ENCODE data around the gene OSBPL2.

Gene OSBPL2

DNA sequence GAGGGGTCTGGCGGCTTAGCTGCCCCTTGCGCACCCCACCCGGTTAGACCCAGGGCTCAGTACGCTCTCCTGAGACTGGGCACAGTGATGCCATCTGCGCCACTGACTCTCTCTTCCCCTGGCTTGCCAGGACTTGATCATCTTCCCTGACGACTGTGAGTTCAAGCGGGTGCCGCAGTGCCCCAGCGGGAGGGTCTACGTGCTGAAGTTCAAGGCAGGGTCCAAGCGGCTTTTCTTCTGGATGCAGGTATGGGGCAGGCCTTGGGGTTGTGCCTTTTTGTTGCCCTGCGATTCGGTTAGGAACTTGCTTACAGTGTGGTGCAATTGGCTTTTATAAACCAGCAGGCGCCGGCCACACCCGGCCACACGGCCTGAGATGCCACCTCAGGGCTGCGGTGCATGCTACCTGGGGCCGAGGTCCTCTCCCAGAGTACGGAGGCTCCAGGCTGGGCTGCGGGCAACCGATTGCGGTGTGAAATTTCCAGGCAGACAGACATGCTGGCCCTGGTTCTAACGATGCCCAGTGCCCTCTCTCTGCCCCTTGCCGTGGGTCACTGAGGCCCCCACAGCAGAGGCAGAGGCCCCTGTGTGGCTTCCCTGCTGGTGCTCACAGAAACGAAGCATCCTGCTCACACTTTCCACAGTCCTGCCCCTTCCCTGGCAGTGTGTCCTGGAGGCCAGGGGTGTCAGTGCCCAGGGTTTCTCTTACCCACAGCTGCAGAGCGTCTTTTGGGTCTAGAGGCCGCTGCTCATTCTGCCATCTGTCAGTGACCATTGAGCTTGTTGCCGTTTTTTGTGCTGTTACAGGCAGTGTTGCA, 66.2 kb downstream of the OSBPL2 start:
- no peak for DNase-seq

DNA sequence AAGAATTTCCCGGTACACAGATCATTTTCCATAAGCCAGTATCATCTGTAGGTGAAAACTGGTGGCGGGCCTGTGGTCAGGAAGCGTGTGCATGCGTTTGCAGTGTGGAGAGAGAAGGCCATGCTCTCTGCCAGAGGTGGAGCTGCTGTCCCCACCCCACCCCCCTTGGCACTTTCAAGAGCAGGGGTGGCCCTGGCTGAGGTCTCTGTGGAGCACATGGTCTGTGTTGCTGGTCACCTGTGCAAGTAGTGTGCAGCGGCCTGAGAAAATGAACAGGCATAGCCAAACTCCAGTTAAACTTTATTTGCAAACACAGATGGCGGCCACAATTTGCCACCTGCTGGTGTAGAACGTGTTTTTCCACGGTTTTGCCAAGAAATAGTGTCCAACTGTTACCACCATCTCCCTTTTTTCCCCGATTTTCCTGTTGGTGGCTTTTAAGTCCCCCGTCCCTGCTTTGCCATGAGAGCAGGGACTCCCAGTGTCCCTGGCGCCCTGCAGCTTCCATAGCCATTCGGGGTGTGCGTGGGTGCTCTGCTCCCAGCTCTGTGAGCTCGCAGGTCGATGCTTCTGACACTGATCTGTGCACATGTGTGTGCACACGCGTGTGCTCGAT, 66.9 kb downstream of the OSBPL2 start:
- no peak for DNase-seq

DNA sequence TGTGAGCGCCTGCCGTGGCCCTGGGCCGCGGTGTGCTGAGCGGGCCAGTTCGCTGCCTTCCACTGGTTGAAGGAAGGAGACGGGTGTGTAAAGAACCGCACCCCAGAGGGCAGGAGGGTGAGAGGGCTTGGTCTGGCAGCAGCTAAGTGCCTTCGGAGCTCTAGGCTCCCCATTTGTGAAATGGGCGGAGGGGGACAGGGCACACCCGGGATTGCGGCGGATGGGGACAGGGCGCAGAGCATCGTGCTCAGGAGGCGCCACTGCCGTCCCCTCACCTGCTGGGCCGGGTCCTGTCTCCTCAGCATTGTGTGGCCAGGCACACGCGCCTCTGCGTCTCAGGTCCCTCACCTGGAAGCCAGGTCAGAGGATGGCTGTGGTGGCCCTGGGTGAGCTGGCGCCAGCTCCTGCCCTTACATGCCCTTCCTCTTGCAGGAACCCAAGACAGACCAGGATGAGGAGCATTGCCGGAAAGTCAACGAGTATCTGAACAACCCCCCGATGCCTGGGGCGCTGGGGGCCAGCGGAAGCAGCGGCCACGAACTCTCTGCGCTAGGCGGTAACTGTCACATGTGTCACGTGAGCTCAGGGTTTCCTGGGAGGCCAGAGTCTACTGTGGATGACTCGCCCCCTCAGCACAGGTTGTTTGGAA, 67.6 kb downstream of the OSBPL2 start:
- no peak for DNase-seq

DNA sequence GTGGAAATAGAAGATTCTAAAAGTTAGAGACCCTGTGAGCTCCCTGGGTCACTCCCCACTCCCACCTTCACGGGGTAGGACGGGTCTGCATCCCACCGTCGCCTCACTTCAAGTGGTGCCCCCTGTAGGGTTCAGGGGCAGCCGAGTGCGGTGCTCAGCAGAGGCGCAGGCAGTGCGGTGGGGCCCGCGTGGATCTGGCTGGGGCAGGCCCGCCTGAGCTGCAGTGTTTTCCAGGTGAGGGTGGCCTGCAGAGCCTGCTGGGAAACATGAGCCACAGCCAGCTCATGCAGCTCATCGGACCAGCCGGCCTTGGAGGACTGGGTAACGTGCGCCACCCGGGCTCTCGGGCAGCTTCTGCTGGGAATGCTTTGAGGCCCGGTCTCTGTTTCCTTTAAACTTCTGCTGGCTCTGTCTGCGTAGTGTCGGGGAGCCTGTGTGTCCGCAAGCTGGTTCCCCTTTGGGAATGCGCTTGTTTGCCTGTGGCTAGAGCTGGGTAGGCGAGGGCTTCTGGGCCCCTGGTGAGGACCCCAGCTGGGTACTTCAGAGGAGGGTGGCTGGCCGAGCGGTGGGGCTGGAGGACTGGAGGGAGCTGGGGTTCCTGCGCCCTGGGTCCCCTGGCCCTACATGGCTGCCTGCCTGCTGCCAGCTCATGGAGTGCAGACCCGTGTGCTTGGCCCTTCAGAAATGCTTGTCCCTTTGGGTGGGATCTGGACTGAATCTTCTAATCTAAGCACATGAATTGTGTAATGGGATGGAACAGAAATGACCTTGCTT, 68.3 kb downstream of the OSBPL2 start:
- DNase-seq = no peak

DNA sequence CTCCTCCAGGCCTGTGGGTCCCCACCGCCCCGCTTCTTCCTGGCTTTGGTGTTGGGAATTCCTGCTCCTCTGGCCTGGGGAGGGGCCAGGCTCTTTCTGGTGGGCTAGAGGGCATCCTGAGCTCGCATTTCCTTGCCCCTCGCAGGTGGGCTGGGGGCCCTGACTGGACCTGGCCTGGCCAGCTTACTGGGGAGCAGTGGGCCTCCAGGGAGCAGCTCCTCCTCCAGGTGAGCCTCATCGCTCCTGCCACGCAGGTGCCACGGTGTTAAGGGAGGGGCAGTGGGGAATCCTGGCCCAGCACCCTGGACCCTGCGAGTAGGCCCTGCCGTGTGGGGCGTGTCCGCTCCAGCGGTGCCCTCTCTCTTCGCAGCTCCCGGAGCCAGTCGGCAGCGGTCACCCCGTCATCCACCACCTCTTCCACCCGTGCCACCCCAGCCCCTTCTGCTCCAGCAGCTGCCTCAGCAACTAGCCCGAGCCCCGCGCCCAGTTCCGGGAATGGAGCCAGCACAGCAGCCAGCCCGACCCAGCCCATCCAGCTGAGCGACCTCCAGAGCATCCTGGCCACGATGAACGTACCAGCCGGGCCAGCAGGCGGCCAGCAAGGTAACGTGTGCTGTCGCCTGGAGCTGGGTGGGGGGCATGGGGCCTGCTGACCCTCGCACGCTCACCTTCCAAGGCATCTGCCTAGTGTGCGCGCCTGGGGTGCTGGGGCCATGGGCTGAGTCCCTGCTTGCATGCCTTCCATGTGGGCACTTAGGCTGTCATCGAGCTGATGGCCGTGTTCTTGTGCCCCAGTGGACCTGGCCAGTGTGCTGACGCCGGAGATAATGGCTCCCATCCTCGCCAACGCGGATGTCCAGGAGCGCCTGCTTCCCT, 69.1 kb downstream of the OSBPL2 start:
- DNase-seq = no peak

GRCh38 chr20:62308102-62308822, 69.9 kb downstream of the OSBPL2 start:
- DNase-seq = no peak

GRCh38 chr20:62309198-62309944, 71.0 kb downstream of the OSBPL2 start:
- no peak for DNase-seq

- no peak for DNase-seq
These were observed 71.8 kb downstream of the OSBPL2 start for GRCh38 chr20:62309947-62310756.

- DNase-seq = no peak
These were observed 72.4 kb downstream of the OSBPL2 start for GRCh38 chr20:62310757-62311121.

DNA sequence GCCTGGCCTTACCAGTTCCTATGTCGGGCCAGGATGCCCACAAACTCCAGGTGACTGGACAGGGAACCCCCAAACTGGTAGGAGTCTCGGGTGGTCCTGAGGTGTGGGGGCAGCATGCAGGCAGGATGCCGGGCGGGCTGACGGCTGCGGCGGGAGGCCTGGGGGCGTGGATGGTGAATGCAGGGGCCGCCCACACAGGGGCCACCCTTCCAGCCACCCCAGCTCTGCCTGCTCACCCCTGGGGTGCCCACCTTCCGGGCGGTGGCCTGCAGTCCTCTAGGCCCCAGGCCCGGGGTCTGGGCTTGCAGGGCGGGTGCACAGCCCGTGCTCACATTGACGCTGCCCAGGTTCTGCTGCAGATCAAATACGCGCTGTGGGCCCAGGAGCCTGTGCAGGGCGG, 72.8 kb downstream of the OSBPL2 start:
- DNase-seq = no peak

DNA sequence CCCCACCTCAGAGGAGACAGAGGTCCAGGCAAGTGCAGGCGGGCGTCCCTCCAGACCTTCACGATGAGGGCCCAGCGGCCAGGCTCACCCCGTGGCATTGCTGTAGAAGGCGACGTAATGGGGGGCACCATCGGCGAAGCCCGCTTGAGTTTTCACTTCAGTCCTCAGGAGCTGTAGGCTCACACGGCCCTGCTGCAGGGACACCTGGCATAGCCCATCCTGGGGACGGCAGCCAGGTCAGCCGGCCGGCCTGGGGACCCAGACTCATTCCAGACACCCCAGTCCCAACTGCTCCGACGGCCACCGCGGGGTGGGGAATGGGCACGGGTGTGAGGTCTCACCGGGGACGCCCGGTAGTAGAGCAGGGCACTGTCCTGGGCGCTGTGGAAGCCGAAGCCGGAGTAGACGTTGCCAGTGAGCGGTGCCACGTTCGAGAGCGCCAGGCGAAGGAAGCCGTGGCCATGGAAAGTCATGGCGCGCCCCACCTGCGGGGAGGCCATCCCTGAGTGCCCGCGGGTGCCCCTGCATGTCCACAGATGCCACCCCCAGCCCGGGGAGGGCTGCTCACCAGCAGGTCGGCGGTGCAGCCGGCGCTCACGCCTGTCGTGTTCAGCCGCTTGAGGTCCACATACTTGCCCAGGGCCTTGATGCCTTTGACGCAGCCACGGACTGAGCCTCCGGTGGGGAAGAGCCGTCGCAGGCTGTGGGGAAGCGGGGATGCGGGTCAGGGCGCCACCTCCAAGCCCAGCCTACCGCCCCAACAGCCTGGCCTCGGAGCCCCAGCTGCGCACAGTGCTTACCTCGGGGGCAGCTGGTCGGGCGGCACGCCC, 73.7 kb downstream of the OSBPL2 start:
- DNase-seq = no peak

DNA sequence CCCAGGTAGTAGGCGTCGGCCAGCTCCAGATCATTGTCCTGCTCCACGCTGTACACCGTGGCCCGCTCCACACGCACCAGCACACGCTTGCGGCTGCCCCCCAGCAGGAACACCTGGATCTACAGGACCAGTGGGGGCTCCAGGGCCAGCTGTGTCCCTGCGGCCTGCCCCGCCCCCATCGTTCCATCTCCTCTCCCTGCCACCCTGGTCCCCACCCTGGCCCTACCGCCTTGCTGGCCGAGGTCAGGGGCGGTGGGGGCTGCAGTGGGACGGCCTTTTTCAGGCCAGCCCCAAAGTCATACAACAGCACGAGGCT, 74.3 kb downstream of the OSBPL2 start:
- no peak for DNase-seq

- DNase-seq = no peak
These were observed 74.7 kb downstream of the OSBPL2 start for GRCh38 chr20:62313021-62313420.

DNA sequence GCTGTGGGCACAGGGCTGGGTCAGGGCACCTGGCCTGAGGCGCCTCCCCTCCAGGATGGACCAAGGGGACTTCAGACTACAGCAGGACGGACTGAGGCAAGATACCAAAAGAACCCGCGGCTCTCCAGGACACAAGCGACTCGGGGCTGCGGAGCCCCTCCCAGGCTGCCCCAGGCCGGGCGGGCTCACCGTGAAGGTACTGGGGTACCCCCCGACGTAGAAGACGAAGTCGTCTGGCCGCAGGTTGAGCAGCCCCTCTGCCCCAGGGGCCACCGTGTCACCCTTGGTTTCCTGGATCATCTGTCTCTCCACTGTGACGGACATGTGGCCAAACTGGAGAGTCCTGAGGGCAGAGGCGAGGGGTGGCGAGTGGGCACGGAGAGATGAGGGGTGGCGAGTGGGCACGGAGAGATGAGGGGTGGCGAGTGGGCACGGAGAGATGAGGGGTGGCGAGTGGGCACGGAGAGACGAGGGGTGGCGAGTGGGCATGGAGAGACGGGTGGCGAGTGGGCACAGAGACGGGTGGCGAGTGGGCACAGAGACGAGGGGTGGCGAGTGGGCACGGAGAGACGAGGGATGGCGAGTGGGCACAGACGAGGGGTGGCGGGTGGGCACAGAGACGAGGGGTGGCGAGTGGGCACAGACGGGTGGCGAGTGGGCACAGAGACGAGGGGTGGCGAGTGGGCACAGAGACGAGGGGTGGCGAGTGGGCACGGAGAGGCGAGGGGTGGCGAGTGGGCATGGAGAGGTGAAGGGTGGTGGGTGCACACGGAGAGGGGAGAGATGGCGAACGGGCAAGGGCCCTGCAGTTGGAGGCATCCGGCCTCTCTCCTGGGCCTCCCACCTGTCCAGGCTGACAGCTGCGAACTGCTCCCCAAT, 75.4 kb downstream of the OSBPL2 start:
- no peak for DNase-seq

GRCh38 chr20:62314339-62314638, 76.0 kb downstream of the OSBPL2 start:
- no peak for DNase-seq

DNA sequence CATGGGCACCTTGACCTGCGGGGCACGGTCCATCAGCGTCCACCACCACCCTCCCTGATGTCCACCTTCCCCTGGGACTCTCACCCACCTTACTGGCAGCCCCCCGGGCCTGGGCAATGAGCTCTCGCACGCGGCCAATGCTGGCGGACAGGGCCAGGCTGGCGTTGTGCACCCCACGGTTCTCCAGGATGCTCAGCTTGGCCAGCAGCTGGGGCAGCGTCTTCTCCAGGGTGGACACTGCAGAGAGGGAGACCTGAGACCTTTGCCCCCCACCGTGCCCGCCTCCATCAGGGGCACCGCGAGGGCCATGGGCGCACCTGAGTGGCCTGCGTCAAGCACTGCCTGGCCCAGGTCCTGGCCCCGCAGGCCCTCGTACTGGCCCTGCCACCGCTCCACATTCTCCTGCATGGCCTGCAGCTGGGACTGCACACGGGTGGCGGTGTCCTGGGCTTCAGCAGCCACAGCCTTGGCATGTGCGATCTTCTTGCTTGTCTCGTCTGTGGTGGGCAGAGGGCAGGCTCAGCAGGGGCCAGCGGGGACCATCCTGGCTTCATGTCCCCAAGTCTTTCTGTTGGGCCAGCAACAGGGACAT, 76.5 kb downstream of the OSBPL2 start:
- DNase-seq = no peak

DNA sequence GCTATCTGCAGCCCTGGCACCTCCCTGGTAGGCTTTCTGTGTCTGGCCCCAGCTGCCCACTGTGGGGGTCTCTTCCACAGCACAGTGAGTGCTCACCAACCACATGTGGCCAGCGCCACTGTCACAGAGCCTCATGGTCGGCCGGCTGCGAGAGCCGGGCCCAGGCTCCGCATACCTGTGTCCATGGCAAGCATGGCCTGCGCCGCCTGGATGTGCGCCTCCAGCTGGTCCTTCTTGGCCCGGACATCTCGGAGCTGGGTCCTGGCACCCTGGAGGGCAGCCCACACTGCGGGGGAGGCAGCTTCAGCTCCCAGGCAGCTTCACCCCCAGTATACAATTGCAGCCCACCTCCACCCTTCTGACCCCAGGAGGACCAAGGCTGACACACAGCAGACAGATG, 77.5 kb downstream of the OSBPL2 start:
- no peak for DNase-seq

Measured in stimulated activated CD4-positive, alpha-beta T cell treated with anti-CD3 and anti-CD28 coated beads, Interleukin-2, amount 100 ng/mL, for 48 hours (primary cell).